ENCODE results near the gene LIPF. TPM values are rescaled to one million over a fixed set of nuclear protein-coding genes. Genes with fewer than 3 reads are reported as not detected.

LIPF gene, protein sequence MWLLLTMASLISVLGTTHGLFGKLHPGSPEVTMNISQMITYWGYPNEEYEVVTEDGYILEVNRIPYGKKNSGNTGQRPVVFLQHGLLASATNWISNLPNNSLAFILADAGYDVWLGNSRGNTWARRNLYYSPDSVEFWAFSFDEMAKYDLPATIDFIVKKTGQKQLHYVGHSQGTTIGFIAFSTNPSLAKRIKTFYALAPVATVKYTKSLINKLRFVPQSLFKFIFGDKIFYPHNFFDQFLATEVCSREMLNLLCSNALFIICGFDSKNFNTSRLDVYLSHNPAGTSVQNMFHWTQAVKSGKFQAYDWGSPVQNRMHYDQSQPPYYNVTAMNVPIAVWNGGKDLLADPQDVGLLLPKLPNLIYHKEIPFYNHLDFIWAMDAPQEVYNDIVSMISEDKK
- total RNA-seq, result not detected in 2 replicates

DNA sequence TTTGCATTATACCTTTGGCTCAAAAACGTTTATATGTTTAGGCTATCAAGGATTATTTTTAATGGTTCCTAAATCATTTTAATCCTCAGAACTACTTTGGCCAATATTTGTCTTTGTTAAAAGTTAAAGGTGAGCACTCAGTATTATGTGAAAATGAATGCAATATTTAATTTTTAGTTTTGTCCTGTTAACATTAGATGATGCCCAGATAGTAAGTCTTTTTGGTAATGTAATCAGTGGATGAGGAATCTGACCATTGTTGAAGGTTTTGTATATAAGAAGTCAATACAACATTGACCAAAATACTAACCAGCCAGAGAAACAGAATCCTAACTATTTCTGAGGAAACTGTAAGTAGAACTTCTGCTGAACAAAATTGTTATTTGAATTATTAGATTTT, at the start of gene LIPF:
TSS of gene LIPF (plus strand) at position 301 of the 400 bp plus-strand sequence. CDS start 2,856 bp downstream, outside the sequence.
- FAIRE-seq, result no peak
- TF ChIP-seq, protein P1, sequence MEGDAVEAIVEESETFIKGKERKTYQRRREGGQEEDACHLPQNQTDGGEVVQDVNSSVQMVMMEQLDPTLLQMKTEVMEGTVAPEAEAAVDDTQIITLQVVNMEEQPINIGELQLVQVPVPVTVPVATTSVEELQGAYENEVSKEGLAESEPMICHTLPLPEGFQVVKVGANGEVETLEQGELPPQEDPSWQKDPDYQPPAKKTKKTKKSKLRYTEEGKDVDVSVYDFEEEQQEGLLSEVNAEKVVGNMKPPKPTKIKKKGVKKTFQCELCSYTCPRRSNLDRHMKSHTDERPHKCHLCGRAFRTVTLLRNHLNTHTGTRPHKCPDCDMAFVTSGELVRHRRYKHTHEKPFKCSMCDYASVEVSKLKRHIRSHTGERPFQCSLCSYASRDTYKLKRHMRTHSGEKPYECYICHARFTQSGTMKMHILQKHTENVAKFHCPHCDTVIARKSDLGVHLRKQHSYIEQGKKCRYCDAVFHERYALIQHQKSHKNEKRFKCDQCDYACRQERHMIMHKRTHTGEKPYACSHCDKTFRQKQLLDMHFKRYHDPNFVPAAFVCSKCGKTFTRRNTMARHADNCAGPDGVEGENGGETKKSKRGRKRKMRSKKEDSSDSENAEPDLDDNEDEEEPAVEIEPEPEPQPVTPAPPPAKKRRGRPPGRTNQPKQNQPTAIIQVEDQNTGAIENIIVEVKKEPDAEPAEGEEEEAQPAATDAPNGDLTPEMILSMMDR (IDR thresholded peaks at IDR 0.05; ENCODE audit: insufficient read depth, low read length, severe bottlenecking), result no peak
- Histone ChIP-seq H3K27me3 (ENCODE audit: control insufficient read depth, insufficient read depth, low read length) (no peaks in the 10 kb centered on the region), H3K4me3 (ENCODE audit: low read depth, low read length) (no peak within 1 kb of the TSS), H3K36me3 (ENCODE audit: control insufficient read depth, insufficient read depth, low read length) (no peaks in the 10 kb centered on the region)
- DNase-seq (ENCODE audit: low read depth), result no peak

DNA sequence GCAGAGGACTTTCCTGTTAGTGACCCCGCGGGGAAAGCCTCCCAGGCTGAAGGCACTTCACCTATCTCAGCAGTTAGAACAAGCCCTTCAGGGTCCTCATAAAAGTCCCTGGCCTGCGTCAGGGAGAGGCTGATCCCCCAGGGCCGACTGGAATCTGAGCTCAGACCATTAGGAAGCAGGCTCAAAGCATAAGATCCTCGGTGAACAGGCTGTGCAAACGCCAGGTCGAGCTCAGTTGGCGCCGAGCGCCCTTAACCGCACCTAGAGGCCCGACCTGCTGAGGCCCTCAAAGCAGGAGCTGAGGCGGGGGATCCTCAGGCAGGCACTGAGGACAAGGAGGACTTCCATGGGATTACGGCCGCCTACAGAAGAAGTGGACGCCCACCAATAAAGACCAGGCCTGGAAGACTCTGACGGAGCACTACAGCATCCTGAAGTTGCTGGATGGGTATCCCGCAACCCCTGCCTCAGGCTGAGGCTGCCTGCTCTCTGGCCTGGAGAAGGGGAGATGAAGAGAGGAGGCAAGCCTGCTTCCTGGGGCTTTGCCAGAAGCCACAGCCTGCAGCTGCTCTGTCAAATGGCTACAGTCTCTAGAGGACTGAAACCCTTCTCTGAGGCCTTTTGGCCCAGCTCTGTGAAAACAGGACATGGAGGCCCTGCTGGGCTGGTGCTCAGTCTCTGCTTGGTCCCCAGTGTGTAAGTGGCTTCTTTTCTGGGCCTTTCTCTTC, 47.8 kb upstream of the LIPF start:
- TF ChIP-seq, protein P1 (IDR thresholded peaks at IDR 0.05; ENCODE audit: insufficient read depth, low read length, severe bottlenecking), result no peak
- H3K36me3 ChIP-seq (ENCODE audit: control insufficient read depth, insufficient read depth, low read length), result no peaks in the 10 kb centered on the region
- no peak for FAIRE-seq

GRCh38 chr10:88617772-88618300, 46.4 kb upstream of the LIPF start:
- Histone ChIP-seq H3K4me3 (ENCODE audit: low read depth, low read length) (no peak overlapping the region), H3K27me3 (ENCODE audit: control insufficient read depth, insufficient read depth, low read length) (no peaks in the 10 kb centered on the region), H3K36me3 (ENCODE audit: control insufficient read depth, insufficient read depth, low read length) (no peaks in the 10 kb centered on the region)
- TF ChIP-seq, protein P1 (IDR thresholded peaks at IDR 0.05; ENCODE audit: insufficient read depth, low read length, severe bottlenecking), result no peak
- FAIRE-seq, result no peak
- DNase-seq (ENCODE audit: low read depth), result no peak

More for the DNA sequence above, 47.8 kb upstream of the LIPF start:
- H3K27me3 ChIP-seq (ENCODE audit: control insufficient read depth, insufficient read depth, low read length), result no peaks in the 10 kb centered on the region
- no peak overlapping the region for H3K4me3 ChIP-seq (ENCODE audit: low read depth, low read length)
- DNase-seq (ENCODE audit: low read depth), result no peak

DNA sequence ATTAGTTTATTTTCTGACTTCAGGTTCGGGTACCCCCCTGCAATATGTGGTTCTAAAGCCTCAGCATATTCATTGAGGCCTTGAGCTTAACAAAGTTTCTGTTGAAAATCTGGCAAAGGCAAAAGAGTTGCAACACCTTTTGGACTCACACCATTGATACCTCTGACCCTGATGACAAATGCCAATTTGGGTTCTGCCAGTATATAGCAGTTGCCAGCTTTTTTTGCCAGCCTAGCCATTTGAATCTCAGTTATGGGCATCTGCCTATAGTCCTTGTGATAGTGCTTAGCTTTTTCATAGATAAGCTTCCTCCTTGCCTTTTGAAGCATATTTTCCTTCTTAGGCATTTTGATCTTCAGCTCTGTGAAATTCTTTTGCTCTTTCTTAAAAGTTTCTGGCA, 45.7 kb upstream of the LIPF start:
- FAIRE-seq (no peak), DNase-seq (ENCODE audit: low read depth) (no peak)
- no peak overlapping the region for H3K4me3 ChIP-seq (ENCODE audit: low read depth, low read length)
- TF ChIP-seq, protein P1 (IDR thresholded peaks at IDR 0.05; ENCODE audit: insufficient read depth, low read length, severe bottlenecking), result no peak
- no peaks in the 10 kb centered on the region for H3K27me3 ChIP-seq (ENCODE audit: control insufficient read depth, insufficient read depth, low read length)
- no peaks in the 10 kb centered on the region for H3K36me3 ChIP-seq (ENCODE audit: control insufficient read depth, insufficient read depth, low read length)

DNA sequence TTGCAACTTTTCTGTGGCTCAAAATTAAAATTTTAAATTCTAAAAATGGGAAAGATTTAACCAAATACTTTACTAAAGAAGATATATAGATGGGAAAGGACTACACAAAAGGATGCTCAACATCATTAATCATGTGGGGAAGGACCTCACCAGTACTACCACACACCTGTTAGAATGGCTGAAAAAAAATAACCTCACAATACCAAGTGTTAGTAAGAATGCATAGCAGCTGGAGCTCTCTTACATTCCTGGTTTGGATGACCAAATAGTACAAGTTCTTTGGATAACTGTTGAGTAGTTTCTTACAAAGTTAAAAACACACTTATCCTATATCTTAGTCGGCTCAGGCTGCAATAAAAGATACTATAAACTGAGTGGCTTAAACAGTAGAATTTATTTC, 43.8 kb upstream of the LIPF start:
- FAIRE-seq (no peak), DNase-seq (ENCODE audit: low read depth) (no peak)
- Histone ChIP-seq H3K36me3 (ENCODE audit: control insufficient read depth, insufficient read depth, low read length) (no peaks in the 10 kb centered on the region), H3K27me3 (ENCODE audit: control insufficient read depth, insufficient read depth, low read length) (no peaks in the 10 kb centered on the region), H3K4me3 (ENCODE audit: low read depth, low read length) (no peak overlapping the region)
- TF ChIP-seq, protein P1 (IDR thresholded peaks at IDR 0.05; ENCODE audit: insufficient read depth, low read length, severe bottlenecking), result no peak
